ENCODE results near the gene SAMD4B. TPM values are rescaled to one million over a fixed set of nuclear protein-coding genes. Genes with fewer than 3 reads are reported as not detected.

Gene SAMD4B
- total RNA-seq, 1 experiment from 2014 or later = 135 TPM

- Mint-ChIP-seq H3K4me1 (peaks cover 11 to 14% of the 10 kb centered on the region in 2 experiments), H3K27ac (no peak overlapping the region), H3K27me3 (ENCODE audit: low read depth) (no peaks in the 10 kb centered on the region), H3K36me3 (ENCODE audit: insufficient read depth in 1 of 3, low read depth in 3 of 3) (peaks cover 36 to 87% (median 75%) of the 10 kb centered on the region in 3 experiments), H3K4me3 (no peak overlapping the region), H3K9me3 (no peaks in the 10 kb centered on the region)
- Histone ChIP-seq H2AK5ac (ENCODE audit: insufficient read length, low read length) (no peak overlapping the region), H2BK20ac (ENCODE audit: low read depth, low read length, poor library complexity, severe bottlenecking) (no peak overlapping the region), H3K4me2 (ENCODE audit: insufficient read depth, insufficient read length, low read length) (no peak overlapping the region), H3K14ac (ENCODE audit: insufficient read depth, low read length) (no peak overlapping the region), H3K79me2 (ENCODE audit: insufficient read depth, low read length) (no peaks in the 10 kb centered on the region), H4K91ac (ENCODE audit: insufficient read length, low read depth, low read length) (no peak overlapping the region), H3K27ac (ENCODE audit: insufficient read length, low read depth, low read length) (no peak overlapping the region), H2BK15ac (ENCODE audit: low read depth, low read length) (no peak overlapping the region), H3T11ph (ENCODE audit: low read length) (no peak overlapping the region), H2AFZ (ENCODE audit: low read length) (no peak overlapping the region), H3K18ac (ENCODE audit: insufficient read length, low read depth, low read length) (no peak overlapping the region), H2BK12ac (ENCODE audit: insufficient read length, low read depth, low read length) (no peak overlapping the region), H3K79me1 (ENCODE audit: insufficient read depth, low read depth, low read length, poor library complexity, severe bottlenecking) (no peaks in the 10 kb centered on the region), H3K56ac (ENCODE audit: insufficient read length, low read depth, low read length) (no peak overlapping the region), H3K9me3 (ENCODE audit: control insufficient read depth, low read depth, low read length) (no peaks in the 10 kb centered on the region), H3K9ac (ENCODE audit: extremely low read depth, insufficient read length, low read length) (no peak overlapping the region), H2BK5ac (ENCODE audit: insufficient read length, low read length) (no peak overlapping the region), H3K27me3 (ENCODE audit: insufficient read depth, low read length) (no peaks in the 10 kb centered on the region), H3K4ac (ENCODE audit: low read depth, low read length) (no peak overlapping the region), H4K5ac (ENCODE audit: insufficient read length, low read depth, low read length) (no peak overlapping the region), H3K23me2 (ENCODE audit: insufficient read length, low read depth, low read length, poor library complexity, severe bottlenecking) (no peaks in the 10 kb centered on the region), H3K23ac (ENCODE audit: insufficient read length, low read depth, low read length) (no peak overlapping the region), H4K8ac (replicated peaks; ENCODE audit: insufficient read length, low read depth, low read length) (no peak overlapping the region), H3K4me1 (ENCODE audit: insufficient read depth, low read length) (0 out of 2 replicates have a peak, but pooled peaks cover 3% of the 10 kb centered on the region), H4K20me1 (ENCODE audit: control insufficient read depth, insufficient read depth, insufficient read length) (no peaks in the 10 kb centered on the region), H2BK120ac (ENCODE audit: low read depth, low read length, poor library complexity, severe bottlenecking) (no peak overlapping the region)
- WGBS (ENCODE audit: extremely low coverage, insufficient read length, low lambda C conversion rate) = no CpG with 5 or more reads among the region's 5 CpGs
- DNase-seq = no peak
- no peak for TF ChIP-seq CTCF (conservative IDR thresholded peaks at IDR 0.05)
Measured at GRCh38 chr19:39422020-39422419, 79.8 kb downstream of the SAMD4B start.
